Right lobe of liver (tissue), 6 donors: Measurements from ENCODE around the gene MSMO1. TPM values are rescaled to one million over a fixed set of nuclear protein-coding genes. Genes with fewer than 3 reads are reported as not detected.

Experiments used
- ATAC-seq, 4 donors: fragments of 200-7000 bp; cut with Tn5 transposase; one replicate each; pipeline ENCODE4 v1.9.1; 2020; ENCODE audit warnings: mild to moderate bottlenecking in 4 of 4, moderate library complexity in 4 of 4
- DNase-seq, 3 donors: peaks; one replicate each; pipeline ENCODE4 v3.0.0-alpha.2; 2020
- H3K27ac ChIP-seq, 3 donors: fragments of 200-600 bp; one replicate each; pipeline ENCODE4 v1.8.0; 2022
- H3K27me3 ChIP-seq, 2 donors: fragments of 200-600 bp; one replicate each; pipeline ENCODE4 v1.8.0; 2022
- H3K36me3 ChIP-seq, 4 donors: fragments of 200-600 bp; sonication (generic) in 1 of 4; one replicate each; pipeline versions ENCODE4 v1.5.1 to v1.8.0; 2017 to 2022; ENCODE audit warnings: control low read depth in 1 of 4
- H3K4me1 ChIP-seq, 4 donors: fragments of 200-600 bp; sonication (generic) in 1 of 4; one replicate each; pipeline versions ENCODE4 v1.5.1 to v1.8.0; 2017 to 2022; ENCODE audit warnings: control low read depth in 1 of 4
- H3K4me3 ChIP-seq, 3 donors: fragments of 200-600 bp; one replicate each; pipeline ENCODE4 v1.8.0; 2022
- H3K9me3 ChIP-seq, 4 donors: fragments of 200-600 bp; sonication (generic) in 1 of 4; one replicate each; pipeline versions ENCODE4 v1.5.1 to v1.8.0; 2017 to 2022; ENCODE audit warnings: control low read depth in 1 of 4
- CTCF ChIP-seq, 4 donors: fragments of 200-600 bp in 3 of 4; fragments of 450-650 bp in 1 of 4; IDR thresholded peaks; one replicate each; pipeline versions ENCODE4 v1.5.1 to v1.8.0; 2016 to 2022; ENCODE audit warnings: antibody characterized with exemption in 4 of 4, mild to moderate bottlenecking in 2 of 4
- POLR2A ChIP-seq: fragments of 450-650 bp; IDR thresholded peaks from one replicate; pipeline ENCODE4 v1.6.1; 2017; ENCODE audit warnings: antibody characterized with exemption, mild to moderate bottlenecking
- WGBS: methylation state at CpG from one replicate; pipeline ENCODE4 v1.1.6; 2018; ENCODE audit warnings: low coverage, low lambda C conversion rate; ENCODE audit not compliant: insufficient coverage; ENCODE audit errors: missing lambda C conversion rate; 5-methylcytosine and 5-hydroxymethylcytosine counted together
- intact Hi-C, 2 donors: fragments of 100-400 bp; cut with DNase I; formaldehyde crosslinking; loops; one replicate each; pipeline versions ENCODE4 v1.11.2 to v1.14.1; 2022
- total RNA-seq, 6 experiments: library from RNA; depleted of rRNA in 2 of 6; stranded (reverse); fragments of >200 nt in 2 of 6; fragmentation: NEBNext Ultra II Directional in 3 of 6; extraction: Animal tissue kit (Norgen Biotek cat#: 25700) in 3 of 6; gene quantifications; one replicate each; pipeline versions ENCODE4 v1.1.0 to v1.2.4, GENCODE V29; 2016 to 2023
- donor health status: DM: no; HTN: yes; CAD: no.
- donor health status: DM: no; HTN: no; CAD: no.
- donor health status: DM: no; HTN: no; CAD: no.
- donor health status: DM: no; HTN: yes; CAD: no.
- donor health status: DM: no; HTN: yes; CAD: no.

Gene MSMO1
- total RNA-seq, 6 experiments from 2014 or later, result 81.8 to 368 (median 122) TPM

GRCh38 chr4:165364452-165365080 lies 37.1 kb downstream of the MSMO1 start:
- Histone ChIP-seq H3K36me3 (no peaks in the 10 kb centered on the region), H3K4me3 (no peak overlapping the region), H3K27me3 (no peaks in the 10 kb centered on the region), H3K4me1 (peaks cover 0 to 7% (median 0%) of the 10 kb centered on the region in 4 donors), H3K27ac (no peak overlapping the region), H3K9me3 (no peaks in the 10 kb centered on the region)
- intact Hi-C loops, result no loop called here
- ATAC-seq, result no peak
- TF ChIP-seq POLR2A (no peak), CTCF (IDR thresholded peaks at IDR 0.05) (no peak)
- WGBS, result 58% methylated on average over 2 of the region's 2 CpGs
- no peak for DNase-seq

DNA sequence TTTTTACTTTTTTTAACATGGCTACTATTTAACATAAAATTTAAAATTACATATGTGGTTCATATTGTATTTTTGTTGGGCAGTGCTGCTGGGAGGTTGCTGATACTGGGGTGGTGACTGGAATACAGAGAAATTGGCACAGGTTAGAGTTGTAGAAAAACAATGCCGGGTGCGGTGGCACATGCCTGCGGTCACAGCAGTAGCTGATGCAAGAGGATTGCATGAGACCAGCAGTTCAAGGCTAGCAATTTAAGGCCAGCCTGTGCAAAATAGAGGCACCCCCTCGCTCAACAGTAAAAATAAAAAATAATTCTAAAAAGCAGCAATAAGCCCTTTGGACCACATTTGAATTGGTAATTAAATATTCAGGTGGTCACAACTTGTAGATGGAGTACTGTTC lies 39.6 kb downstream of the MSMO1 start:
- no peaks in the 10 kb centered on the region for H3K36me3 ChIP-seq
- H3K27me3 ChIP-seq, result no peaks in the 10 kb centered on the region
- peak; percentile 30 to 75 (median 62) for DNase-seq
- peaks cover 0 to 11% (median 0%) of the 10 kb centered on the region in 4 donors for H3K4me1 ChIP-seq
- TF ChIP-seq CTCF (IDR thresholded peaks at IDR 0.05) (no peak), POLR2A (no peak)
- intact Hi-C loops, result no loop called here
- no peaks in the 10 kb centered on the region for H3K9me3 ChIP-seq
- H3K4me3 ChIP-seq, result no peak overlapping the region
- WGBS, result 28% methylated on average over 4 of the region's 4 CpGs
- peak; percentile 44 to 71 (median 62) for ATAC-seq
- no peak overlapping the region for H3K27ac ChIP-seq

- 60% methylated on average over 1 of the region's 1 CpG for WGBS
- peaks cover 0 to 11% (median 0%) of the 10 kb centered on the region in 4 donors for H3K4me1 ChIP-seq
- no peak overlapping the region for H3K4me3 ChIP-seq
- no peaks in the 10 kb centered on the region for H3K36me3 ChIP-seq
- ATAC-seq, result no peak
- H3K27me3 ChIP-seq, result no peaks in the 10 kb centered on the region
- no peaks in the 10 kb centered on the region for H3K9me3 ChIP-seq
- H3K27ac ChIP-seq, result no peak overlapping the region
- DNase-seq, result no peak
- intact Hi-C loops, result no loop called here
- TF ChIP-seq POLR2A (no peak), CTCF (IDR thresholded peaks at IDR 0.05) (no peak)
Measured at GRCh38 chr4:165368114-165368513, 40.6 kb downstream of the MSMO1 start.

DNA sequence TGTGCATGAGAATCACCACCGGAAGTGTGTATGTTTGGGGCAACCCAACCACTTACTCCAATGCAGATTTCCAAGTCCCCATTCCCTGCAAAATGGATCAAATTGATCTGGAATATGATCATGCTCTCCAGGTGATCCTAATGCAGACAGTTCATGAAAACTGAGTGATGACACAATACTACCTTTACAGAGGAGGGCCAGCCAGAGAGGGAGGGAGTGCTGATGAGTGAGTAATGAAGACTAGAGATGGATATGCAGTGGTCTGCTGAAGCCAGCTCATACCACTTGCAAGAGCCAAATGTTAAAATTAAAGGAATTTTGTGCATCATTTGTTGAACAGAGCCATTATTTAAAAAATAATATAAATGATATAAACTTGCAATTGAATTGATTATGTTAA lies 41.1 kb downstream of the MSMO1 start:
- intact Hi-C loops, result no loop called here
- Histone ChIP-seq H3K4me3 (no peak overlapping the region), H3K27me3 (no peaks in the 10 kb centered on the region), H3K4me1 (peaks cover 0 to 11% (median 0%) of the 10 kb centered on the region in 4 donors), H3K9me3 (no peaks in the 10 kb centered on the region), H3K36me3 (no peaks in the 10 kb centered on the region), H3K27ac (no peak overlapping the region)
- ATAC-seq (peak in 2 of 4 donors; percentile 44 to 53), DNase-seq (no peak)
- WGBS, result 100% methylated on average over 1 of the region's 1 CpG
- TF ChIP-seq CTCF (IDR thresholded peaks at IDR 0.05), result no peak
- TF ChIP-seq POLR2A, result no peak
